ENCODE results near the gene HEXIM1. TPM values are rescaled to one million over a fixed set of nuclear protein-coding genes. Genes with fewer than 3 reads are reported as not detected.

HEXIM1 gene
- total RNA-seq, 1 donor from 2014 or later, result 33.3 TPM

- H3K27me3 Mint-ChIP-seq, result no peaks in the 10 kb centered on the region
Observed at GRCh38 chr17:45106096-45106495, 42.2 kb upstream of the HEXIM1 start.

DNA sequence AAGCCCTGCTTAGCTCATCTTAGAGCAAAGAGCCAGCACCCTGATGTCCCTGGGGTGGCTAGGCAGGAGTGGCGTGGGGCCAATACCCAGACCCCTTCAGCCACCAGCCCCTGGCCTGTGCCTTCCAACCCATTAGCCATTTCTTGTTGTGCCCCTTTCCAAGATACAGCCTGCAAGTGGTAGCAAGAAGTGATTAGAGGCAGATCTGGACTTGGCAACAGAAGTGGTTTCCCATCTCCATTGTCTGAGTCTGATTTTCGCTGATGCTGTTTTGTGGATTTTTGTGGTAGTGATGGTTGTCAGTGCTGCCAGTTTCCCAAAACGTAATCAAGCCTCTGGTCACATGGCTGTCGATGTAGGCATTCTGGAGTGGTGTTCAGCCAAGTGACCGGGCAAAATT lies 41.7 kb upstream of the HEXIM1 start:
- Mint-ChIP-seq H3K4me3 (ENCODE audit: low read depth) (no peak overlapping the region), H3K27ac (no peak overlapping the region), H3K27me3 (no peaks in the 10 kb centered on the region), H3K9me3 (ENCODE audit: low read depth) (no peaks in the 10 kb centered on the region), H3K36me3 (ENCODE audit: insufficient read depth) (peaks cover 13% of the 10 kb centered on the region), H3K4me1 (ENCODE audit: low read depth) (no peaks in the 10 kb centered on the region)
- no peak for DNase-seq (ENCODE audit: low spot score, unreplicated experiment)
- TF ChIP-seq, protein P1, sequence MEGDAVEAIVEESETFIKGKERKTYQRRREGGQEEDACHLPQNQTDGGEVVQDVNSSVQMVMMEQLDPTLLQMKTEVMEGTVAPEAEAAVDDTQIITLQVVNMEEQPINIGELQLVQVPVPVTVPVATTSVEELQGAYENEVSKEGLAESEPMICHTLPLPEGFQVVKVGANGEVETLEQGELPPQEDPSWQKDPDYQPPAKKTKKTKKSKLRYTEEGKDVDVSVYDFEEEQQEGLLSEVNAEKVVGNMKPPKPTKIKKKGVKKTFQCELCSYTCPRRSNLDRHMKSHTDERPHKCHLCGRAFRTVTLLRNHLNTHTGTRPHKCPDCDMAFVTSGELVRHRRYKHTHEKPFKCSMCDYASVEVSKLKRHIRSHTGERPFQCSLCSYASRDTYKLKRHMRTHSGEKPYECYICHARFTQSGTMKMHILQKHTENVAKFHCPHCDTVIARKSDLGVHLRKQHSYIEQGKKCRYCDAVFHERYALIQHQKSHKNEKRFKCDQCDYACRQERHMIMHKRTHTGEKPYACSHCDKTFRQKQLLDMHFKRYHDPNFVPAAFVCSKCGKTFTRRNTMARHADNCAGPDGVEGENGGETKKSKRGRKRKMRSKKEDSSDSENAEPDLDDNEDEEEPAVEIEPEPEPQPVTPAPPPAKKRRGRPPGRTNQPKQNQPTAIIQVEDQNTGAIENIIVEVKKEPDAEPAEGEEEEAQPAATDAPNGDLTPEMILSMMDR (IDR thresholded peaks at IDR 0.05; ENCODE audit: unreplicated experiment), result no peak

More at GRCh38 chr17:45106096-45106495, 42.2 kb upstream of the HEXIM1 start:
- TF ChIP-seq, protein P1 (IDR thresholded peaks at IDR 0.05; ENCODE audit: unreplicated experiment), result no peak
- no peaks in the 10 kb centered on the region for H3K4me1 Mint-ChIP-seq (ENCODE audit: low read depth)
- no peak overlapping the region for H3K4me3 Mint-ChIP-seq (ENCODE audit: low read depth)
- DNase-seq (ENCODE audit: low spot score, unreplicated experiment), result no peak
- H3K36me3 Mint-ChIP-seq (ENCODE audit: insufficient read depth), result peaks cover 13% of the 10 kb centered on the region
- no peaks in the 10 kb centered on the region for H3K9me3 Mint-ChIP-seq (ENCODE audit: low read depth)
- no peak overlapping the region for H3K27ac Mint-ChIP-seq

GRCh38 chr17:45107293-45108010 lies 40.8 kb upstream of the HEXIM1 start:
- Mint-ChIP-seq H3K9me3 (ENCODE audit: low read depth) (no peaks in the 10 kb centered on the region), H3K27ac (peak overlapping the region; percentile 16), H3K36me3 (ENCODE audit: insufficient read depth) (peaks cover 9% of the 10 kb centered on the region), H3K4me1 (ENCODE audit: low read depth) (no peaks in the 10 kb centered on the region), H3K27me3 (no peaks in the 10 kb centered on the region), H3K4me3 (ENCODE audit: low read depth) (no peak overlapping the region)
- DNase-seq (ENCODE audit: low spot score, unreplicated experiment), result no peak
- TF ChIP-seq, protein P1 (IDR thresholded peaks at IDR 0.05; ENCODE audit: unreplicated experiment), result no peak

DNA sequence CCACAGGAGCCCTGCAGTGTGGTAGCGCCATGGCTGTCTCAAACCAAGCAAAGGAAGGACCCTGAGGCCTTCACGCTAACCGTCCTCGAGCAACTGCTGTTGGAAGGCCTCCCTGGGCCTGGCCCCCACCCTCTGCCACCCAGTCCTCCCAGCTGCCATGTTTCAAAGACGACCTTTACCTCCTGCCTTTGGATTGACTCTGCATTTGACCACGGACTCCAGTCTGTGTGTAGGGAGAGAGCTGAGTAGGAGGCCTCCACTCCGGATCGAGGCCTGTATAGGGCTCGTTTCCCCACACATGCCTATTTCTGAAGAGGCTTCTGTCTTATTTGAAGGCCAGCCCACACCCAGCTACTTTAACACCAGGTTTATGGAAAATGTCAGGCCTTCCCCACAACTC lies 40.2 kb upstream of the HEXIM1 start:
- Mint-ChIP-seq H3K9me3 (ENCODE audit: low read depth) (no peaks in the 10 kb centered on the region), H3K27me3 (no peaks in the 10 kb centered on the region), H3K27ac (no peak overlapping the region), H3K4me3 (ENCODE audit: low read depth) (no peak overlapping the region), H3K36me3 (ENCODE audit: insufficient read depth) (peaks cover 8% of the 10 kb centered on the region), H3K4me1 (ENCODE audit: low read depth) (no peaks in the 10 kb centered on the region)
- TF ChIP-seq, protein P1 (IDR thresholded peaks at IDR 0.05; ENCODE audit: unreplicated experiment), result no peak
- no peak for DNase-seq (ENCODE audit: low spot score, unreplicated experiment)

GRCh38 chr17:45108595-45109521 lies 39.4 kb upstream of the HEXIM1 start:
- Mint-ChIP-seq H3K4me1 (ENCODE audit: low read depth) (no peaks in the 10 kb centered on the region), H3K4me3 (ENCODE audit: low read depth) (no peak overlapping the region), H3K9me3 (ENCODE audit: low read depth) (no peaks in the 10 kb centered on the region), H3K27ac (no peak overlapping the region), H3K27me3 (no peaks in the 10 kb centered on the region), H3K36me3 (ENCODE audit: insufficient read depth) (peaks cover 4% of the 10 kb centered on the region)
- no peak for DNase-seq (ENCODE audit: low spot score, unreplicated experiment)
- TF ChIP-seq, protein P1 (IDR thresholded peaks at IDR 0.05; ENCODE audit: unreplicated experiment), result no peak
